OCI-LY1 (cell line): Measurements from ENCODE around the gene MTOR.
"Not testable (repeated sequence)": the region's sequence is repeated elsewhere in the genome, so short reads cannot be mapped to it uniquely, and the experiment has no call there.

Experiments used
- H2AFZ ChIP-seq: fragments of 200-600 bp; sonication (generic), shearing (Covaris generic); 2 replicates; pipeline ENCODE4 v1.6.0; 2014; ENCODE audit warnings: antibody characterized with exemption, mild to moderate bottlenecking, low read length
- H3F3A ChIP-seq: fragments of 200-600 bp; sonication (generic), shearing (Covaris generic); 2 replicates; pipeline ENCODE4 v1.6.0; 2014; ENCODE audit warnings: mild to moderate bottlenecking, antibody characterized with exemption, low read length, moderate library complexity; ENCODE audit not compliant: insufficient read depth
- H3K27ac ChIP-seq: fragments of 200-600 bp; sonication (generic); 2 replicates; pipeline ENCODE4 v1.5.1; 2014; ENCODE audit warnings: low read length, mixed run types, mild to moderate bottlenecking, low read depth; ENCODE audit not compliant: poor library complexity, severe bottlenecking
- H3K27me3 ChIP-seq: fragments of 200-600 bp; sonication (generic); 2 replicates; pipeline ENCODE4 v1.6.0; 2014; ENCODE audit warnings: antibody characterized with exemption, mild to moderate bottlenecking, low read length, moderate library complexity; ENCODE audit not compliant: insufficient read depth
- H3K36me3 ChIP-seq: fragments of 200-600 bp; sonication (generic); 2 replicates; pipeline ENCODE4 v1.6.1; 2014; ENCODE audit warnings: mild to moderate bottlenecking, antibody characterized with exemption, low read length, moderate library complexity, mixed read lengths; ENCODE audit not compliant: insufficient read depth
- H3K4me1 ChIP-seq: fragments of 200-600 bp; sonication (generic); 2 replicates; pipeline ENCODE4 v1.5.1; 2014; ENCODE audit warnings: mild to moderate bottlenecking, low read length, moderate library complexity; ENCODE audit not compliant: insufficient read depth, severe bottlenecking
- H3K4me2 ChIP-seq: fragments of 200-600 bp; sonication (generic), shearing (Covaris generic); 2 replicates; pipeline ENCODE4 v1.6.1; 2014; ENCODE audit warnings: low read length
- H3K4me3 ChIP-seq: fragments of 200-600 bp; sonication (generic); 2 replicates; pipeline ENCODE4 v1.5.1; 2014; ENCODE audit warnings: low read length, low read depth, mild to moderate bottlenecking, mixed read lengths; ENCODE audit not compliant: poor library complexity, severe bottlenecking
- H3K79me2 ChIP-seq: fragments of 200-600 bp; shearing (Covaris generic); 2 replicates; pipeline ENCODE4 v1.6.1; 2016; ENCODE audit warnings: mixed run types, low read length, mixed read lengths; ENCODE audit not compliant: insufficient read depth
- H3K9ac ChIP-seq: fragments of 200-600 bp; sonication (generic), shearing (Covaris generic); 2 replicates; pipeline ENCODE4 v1.6.1; 2014; ENCODE audit warnings: mild to moderate bottlenecking, low read length, mixed read lengths
- H3K9me2 ChIP-seq: fragments of 200-600 bp; sonication (generic), shearing (Covaris generic); 2 replicates; pipeline ENCODE4 v1.6.1; 2014; ENCODE audit warnings: low read depth, mild to moderate bottlenecking, low read length, mixed read lengths
- H3K9me3 ChIP-seq: fragments of 200-600 bp; shearing (Covaris generic); 2 replicates; pipeline ENCODE4 v1.6.1; 2014; ENCODE audit warnings: low read length, mixed read lengths
- H4K20me1 ChIP-seq: fragments of 200-600 bp; sonication (generic), shearing (Covaris generic); 2 replicates; pipeline ENCODE4 v1.6.0; 2016; ENCODE audit warnings: mild to moderate bottlenecking, low read length; ENCODE audit not compliant: insufficient read depth
- EZH2 ChIP-seq: fragments of 200-600 bp; sonication (generic), shearing (Covaris generic); IDR thresholded peaks from 2 replicates; pipeline ENCODE4 v1.8.0; 2017; ENCODE audit warnings: borderline replicate concordance, mixed run types, mild to moderate bottlenecking, antibody characterized with exemption, low read length, moderate library complexity, mixed read lengths
- TF ChIP-seq, protein P1 (sequence below): fragments of 200-600 bp; sonication (generic), shearing (Covaris generic); IDR thresholded peaks from 2 replicates; pipeline ENCODE4 v1.5.1; 2017; ENCODE audit warnings: mild to moderate bottlenecking, antibody characterized with exemption, low read length, moderate library complexity, mixed read lengths

The MTOR gene

DNA sequence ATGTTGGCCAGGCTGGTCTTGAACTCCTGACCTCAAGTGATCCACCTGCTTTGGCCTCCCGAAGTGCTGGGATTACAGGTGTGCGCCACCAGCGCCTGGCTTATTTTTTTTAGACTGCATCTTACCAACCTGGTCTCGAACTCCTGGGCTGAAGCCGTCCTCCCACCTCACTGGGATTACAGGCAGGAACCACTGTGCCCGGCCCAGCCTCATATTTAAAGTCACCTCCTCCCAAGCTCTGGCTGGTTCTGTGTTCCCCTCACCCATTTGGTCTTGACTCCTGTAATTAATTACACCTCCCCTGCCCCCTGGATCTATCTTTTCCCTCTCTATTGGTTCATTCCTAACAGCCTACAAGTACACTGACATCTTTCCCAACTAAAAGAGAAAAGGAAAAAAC lies 161.0 kb downstream of the MTOR start:
- no peak overlapping the region for H3K27ac ChIP-seq
- H3K79me2 ChIP-seq, result peaks cover 14% of the 10 kb centered on the region
- no peak overlapping the region for H2AFZ ChIP-seq
- no peaks in the 10 kb centered on the region for H3K9me2 ChIP-seq
- H3K9ac ChIP-seq, result no peak overlapping the region
- no peaks in the 10 kb centered on the region for H4K20me1 ChIP-seq
- H3K4me1 ChIP-seq, result peaks cover 17% of the 10 kb centered on the region
- 0 out of 2 replicates have a peak, but pooled peaks cover 5% of the 10 kb centered on the region for H3F3A ChIP-seq
- H3K27me3 ChIP-seq, result no peaks in the 10 kb centered on the region
- no peak overlapping the region for H3K4me2 ChIP-seq
- H3K9me3 ChIP-seq, result no peaks in the 10 kb centered on the region
- TF ChIP-seq, protein P1, sequence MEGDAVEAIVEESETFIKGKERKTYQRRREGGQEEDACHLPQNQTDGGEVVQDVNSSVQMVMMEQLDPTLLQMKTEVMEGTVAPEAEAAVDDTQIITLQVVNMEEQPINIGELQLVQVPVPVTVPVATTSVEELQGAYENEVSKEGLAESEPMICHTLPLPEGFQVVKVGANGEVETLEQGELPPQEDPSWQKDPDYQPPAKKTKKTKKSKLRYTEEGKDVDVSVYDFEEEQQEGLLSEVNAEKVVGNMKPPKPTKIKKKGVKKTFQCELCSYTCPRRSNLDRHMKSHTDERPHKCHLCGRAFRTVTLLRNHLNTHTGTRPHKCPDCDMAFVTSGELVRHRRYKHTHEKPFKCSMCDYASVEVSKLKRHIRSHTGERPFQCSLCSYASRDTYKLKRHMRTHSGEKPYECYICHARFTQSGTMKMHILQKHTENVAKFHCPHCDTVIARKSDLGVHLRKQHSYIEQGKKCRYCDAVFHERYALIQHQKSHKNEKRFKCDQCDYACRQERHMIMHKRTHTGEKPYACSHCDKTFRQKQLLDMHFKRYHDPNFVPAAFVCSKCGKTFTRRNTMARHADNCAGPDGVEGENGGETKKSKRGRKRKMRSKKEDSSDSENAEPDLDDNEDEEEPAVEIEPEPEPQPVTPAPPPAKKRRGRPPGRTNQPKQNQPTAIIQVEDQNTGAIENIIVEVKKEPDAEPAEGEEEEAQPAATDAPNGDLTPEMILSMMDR, result no peak
- no peak for TF ChIP-seq EZH2
- peaks cover 20% of the 10 kb centered on the region for H3K36me3 ChIP-seq
- no peak overlapping the region for H3K4me3 ChIP-seq

DNA sequence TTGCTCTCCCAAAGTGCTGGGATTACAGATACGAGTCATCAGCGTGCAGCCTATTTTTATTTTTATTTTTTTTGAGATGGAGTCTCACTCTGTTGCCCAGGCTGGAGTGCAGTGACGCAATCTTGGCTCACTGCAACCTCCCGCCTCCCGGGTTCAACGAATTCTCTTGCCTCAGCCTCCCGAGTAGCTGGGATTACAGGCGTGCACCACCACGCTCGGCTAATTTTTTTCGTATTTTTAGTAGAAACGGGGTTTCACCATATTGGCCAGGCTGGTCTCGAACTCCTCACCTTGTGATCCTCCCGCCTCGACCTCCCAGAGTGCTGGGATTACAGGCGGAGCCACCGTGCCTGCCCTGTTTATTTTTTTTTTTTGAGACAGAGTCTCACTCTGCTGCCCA lies 161.5 kb downstream of the MTOR start:
- not testable (repeated sequence) for H3K9me3 ChIP-seq, H2AFZ ChIP-seq, H3F3A ChIP-seq, H3K9me2 ChIP-seq, H3K4me2 ChIP-seq, H3K27me3 ChIP-seq, H3K4me3 ChIP-seq, H4K20me1 ChIP-seq, H3K9ac ChIP-seq, H3K27ac ChIP-seq
- Histone ChIP-seq H3K4me1 (peaks cover 17% of the 10 kb centered on the region), H3K79me2 (peaks cover 14% of the 10 kb centered on the region), H3K36me3 (peaks cover 20% of the 10 kb centered on the region)

DNA sequence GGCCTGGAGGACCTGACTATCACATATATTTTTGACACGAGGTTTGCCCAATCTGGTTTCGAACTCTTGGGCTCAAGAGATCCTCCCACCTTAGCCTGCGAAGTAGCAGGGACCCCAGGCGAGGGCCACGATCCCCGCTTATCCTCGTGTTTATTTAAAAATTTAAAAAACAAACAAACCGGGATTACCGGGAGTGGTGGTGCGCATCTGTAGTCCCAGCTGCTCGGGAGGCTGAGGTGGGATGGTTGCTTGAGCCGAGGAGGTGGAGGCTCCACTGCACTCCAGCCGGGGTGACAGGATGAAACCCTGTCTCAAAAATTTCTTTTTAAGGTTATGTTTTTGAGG lies 162.2 kb downstream of the MTOR start:
- Histone ChIP-seq H3K4me2 (peak overlapping the region; percentile 94), H2AFZ (peak overlapping the region; percentile 51; the same call in 1 of the 2 replicates), H3K9me2 (no peaks in the 10 kb centered on the region), H3K9me3 (no peaks in the 10 kb centered on the region), H3K27ac (no peak overlapping the region), H3F3A (0 out of 2 replicates have a peak, but pooled peaks cover 5% of the 10 kb centered on the region), H3K4me3 (peak overlapping the region; percentile 94), H3K36me3 (peaks cover 26% of the 10 kb centered on the region), H3K4me1 (peaks cover 17% of the 10 kb centered on the region), H3K79me2 (peaks cover 14% of the 10 kb centered on the region), H3K9ac (peak overlapping the region; percentile 92), H4K20me1 (no peaks in the 10 kb centered on the region), H3K27me3 (no peaks in the 10 kb centered on the region)
- TF ChIP-seq, protein P1, result no peak
- TF ChIP-seq EZH2, result no peak

DNA sequence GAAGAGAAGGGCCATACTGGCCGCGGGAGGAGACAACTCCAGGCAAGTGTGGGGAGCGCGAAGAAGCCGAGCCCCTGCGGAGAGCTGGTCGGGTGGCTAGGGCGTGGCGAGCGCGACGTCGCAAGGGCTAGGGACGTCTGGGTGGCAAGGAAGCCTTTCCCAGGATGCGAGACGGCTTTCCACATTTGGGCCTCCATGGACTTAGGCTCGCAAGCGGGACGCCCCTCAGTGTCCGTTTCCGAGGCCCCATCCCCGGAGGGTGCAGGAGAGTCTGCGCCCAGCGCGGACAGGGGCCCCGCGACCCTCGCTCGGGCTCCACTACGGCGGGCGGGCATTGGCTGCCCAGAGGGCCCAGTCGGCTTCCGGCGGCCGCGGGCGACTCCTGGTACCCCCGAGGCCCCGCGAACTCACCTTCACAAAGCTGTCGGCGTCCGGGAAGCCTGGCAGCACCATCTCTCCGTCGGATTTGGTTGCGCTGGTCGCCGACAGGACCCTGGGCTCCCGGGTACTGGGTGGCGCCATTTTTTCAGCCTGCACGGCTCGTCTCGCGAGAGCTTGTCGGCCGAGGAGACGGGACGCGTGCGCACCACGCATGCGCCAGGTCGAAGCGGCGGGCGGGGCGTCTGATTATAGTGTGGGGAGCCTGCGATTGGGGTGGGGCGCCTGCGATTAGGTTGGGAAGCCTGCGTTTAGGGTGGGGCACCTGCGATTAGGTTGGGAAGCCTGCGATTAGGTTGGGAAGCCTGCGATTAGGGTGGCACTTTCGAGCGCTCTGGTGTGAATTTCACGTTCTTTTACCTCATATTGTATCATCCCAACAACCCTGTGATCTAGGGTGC lies 162.8 kb downstream of the MTOR start, which contains the start of gene EXOSC10:
EXOSC10 (minus strand) TSS at position 560 of the 839 bp plus-strand sequence; CDS start at position 522, 38 bp downstream.
- H3K4me1 ChIP-seq, result peaks cover 17% of the 10 kb centered on the region
- TF ChIP-seq EZH2, result no peak
- TF ChIP-seq, protein P1, result no peak
- peaks cover 32% of the 10 kb centered on the region for H3K36me3 ChIP-seq
- H3K9ac ChIP-seq, result peak within 1 kb of the TSS; percentile 92
- H3K27me3 ChIP-seq, result no peaks in the 10 kb centered on the region
- H3K9me2 ChIP-seq, result no peaks in the 10 kb centered on the region
- peak within 1 kb of the TSS; percentile 94 for H3K4me2 ChIP-seq
- no peaks in the 10 kb centered on the region for H3K9me3 ChIP-seq
- peak within 1 kb of the TSS; percentile 51; the same call in 1 of the 2 replicates for H2AFZ ChIP-seq
- 0 out of 2 replicates have a peak, but pooled peaks cover 5% of the 10 kb centered on the region for H3F3A ChIP-seq
- peaks cover 14% of the 10 kb centered on the region for H3K79me2 ChIP-seq
- H3K4me3 ChIP-seq, result peak within 1 kb of the TSS; percentile 94
- H3K27ac ChIP-seq, result no peak within 1 kb of the TSS
- H4K20me1 ChIP-seq, result no peaks in the 10 kb centered on the region
